Fibroblast of gingiva (primary cell): ENCODE measurements around the gene CDH12.
"Not testable (repeated sequence)": the region's sequence is repeated elsewhere in the genome, so short reads cannot be mapped to it uniquely, and the experiment has no call there.

Source experiments
- DNase-seq: peaks from one replicate; pipeline ENCODE4 v3.0.0-alpha.2; 2011; ENCODE audit warnings: low read depth

CDH12 gene

DNA sequence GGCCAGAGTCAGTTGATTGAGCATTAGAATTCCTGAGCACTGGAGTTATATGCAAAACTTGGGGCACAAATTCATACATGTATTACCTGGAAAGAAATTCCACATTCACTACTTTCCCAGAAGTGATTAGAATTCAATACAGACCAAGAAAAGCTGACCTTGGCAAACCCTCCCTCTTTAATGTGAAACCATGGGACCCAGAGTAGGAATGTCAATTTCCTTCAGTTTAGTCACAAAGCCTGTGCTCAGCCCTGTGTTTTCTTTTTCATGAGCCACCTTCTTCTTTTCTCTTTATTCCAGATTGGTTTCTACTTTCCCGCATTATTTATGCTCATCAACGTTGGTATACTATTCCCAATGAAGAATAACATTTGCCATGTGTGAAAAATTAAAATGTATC is 420.2 kb downstream of the CDH12 start:
- DNase-seq, result no peak

DNA sequence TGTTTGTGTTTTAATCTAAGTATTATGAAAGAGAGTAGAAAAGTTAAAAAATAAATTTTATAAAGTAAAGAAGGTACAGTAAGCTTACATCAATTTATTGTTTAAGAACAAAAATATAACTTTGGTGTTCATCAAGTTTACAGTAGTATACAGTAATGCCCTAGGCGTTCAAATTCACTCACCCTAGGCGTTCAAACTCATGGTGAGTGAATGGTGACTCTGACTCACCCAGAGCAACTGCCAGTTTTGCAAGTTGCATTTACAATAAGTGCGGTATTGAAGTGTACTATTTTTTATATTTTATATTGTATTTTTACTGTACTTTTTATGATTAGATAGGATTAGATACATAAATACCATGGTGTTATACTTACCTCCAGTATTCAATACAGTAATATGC is 421.3 kb downstream of the CDH12 start:
- DNase-seq, result no peak

DNA sequence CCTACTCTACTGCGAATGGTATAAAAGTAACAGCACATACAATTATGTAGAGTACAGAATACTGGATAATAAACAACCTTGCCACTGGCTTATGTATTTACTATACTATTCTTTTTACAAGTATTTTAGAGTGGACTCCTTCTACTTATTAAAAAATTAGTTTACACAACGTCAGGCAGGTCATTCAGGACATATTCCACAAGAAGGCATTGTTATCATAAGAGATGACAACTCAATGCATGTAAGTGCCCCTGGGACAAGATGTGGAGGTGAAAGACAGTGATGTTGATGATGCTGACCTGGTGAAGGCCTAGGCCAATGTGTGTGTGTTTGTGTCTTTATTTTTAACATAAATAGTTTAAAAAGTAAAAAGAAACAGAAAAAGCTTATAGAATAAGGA is 421.7 kb downstream of the CDH12 start:
- no peak for DNase-seq

DNA sequence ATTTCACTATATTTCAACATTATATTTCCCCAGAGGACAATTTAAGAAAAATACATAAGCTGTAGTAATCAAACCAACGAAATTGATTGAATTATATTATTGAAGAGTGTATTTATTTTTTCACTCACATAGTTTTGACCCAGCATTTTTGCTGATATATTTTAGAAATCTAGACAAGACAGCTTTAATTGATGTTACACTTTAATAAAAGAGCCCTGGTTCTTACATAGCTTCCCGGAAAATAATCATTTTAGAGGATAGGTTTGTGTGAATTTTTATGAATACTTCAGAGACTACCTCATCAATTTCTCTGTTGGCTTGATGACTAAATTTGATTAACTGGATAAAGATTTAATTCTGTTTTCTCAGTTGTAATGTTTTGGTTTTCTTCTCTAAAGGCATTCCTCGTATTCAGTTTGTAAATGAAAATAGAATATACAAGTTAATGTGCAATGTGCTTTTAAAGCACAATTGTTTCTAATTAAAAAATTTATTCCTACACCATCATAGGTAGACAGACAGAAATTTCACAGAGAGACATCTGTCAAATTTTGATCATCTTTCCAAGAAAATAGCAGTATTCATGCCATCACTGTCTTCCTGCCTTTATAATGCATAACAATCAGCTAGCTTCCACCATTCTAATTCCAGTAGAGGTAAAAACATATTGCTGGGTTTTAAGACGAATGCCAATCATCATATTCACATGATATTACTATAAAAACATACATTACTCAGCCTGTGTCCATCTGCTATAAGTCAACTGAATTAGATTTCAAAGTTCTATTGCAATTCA is 441.4 kb downstream of the CDH12 start:
- no peak for DNase-seq

DNA sequence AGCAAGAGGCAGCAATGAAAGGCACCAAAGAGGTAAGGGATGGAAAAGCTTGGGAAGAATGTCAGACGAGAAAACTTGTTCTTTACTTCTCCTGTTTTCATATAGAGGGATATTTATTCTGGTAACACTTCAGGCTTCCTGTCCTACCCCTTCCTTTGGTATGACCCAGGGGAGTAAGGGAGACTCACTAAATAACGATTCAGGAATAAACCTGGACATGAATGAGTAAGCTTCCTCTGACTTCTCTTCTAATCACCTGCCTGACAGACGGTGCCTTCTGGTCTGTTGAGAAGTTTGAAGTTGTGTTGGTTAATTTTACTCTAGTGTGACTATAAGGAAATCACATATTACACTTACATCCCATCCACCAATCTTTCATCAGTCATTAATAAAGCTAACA is 461.2 kb downstream of the CDH12 start:
- DNase-seq, result no peak

DNA sequence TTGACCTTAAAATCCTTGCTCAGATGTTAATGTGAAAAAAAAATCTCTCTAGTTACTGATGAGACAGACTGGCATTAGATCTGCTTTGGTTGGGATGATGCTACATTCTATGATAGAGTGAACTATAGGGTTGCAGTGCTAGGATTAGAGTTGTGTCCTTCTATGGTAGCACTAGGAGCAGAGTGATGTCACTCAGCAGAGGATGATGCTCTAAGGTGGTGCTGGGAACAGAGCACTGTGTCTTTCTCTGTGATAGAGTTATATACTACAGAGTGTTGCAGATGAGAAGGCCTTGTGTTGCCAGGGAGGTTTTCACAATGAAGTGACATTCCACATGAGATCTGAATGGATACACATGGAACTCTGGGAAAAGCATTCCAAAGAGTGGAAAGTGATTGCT is 462.3 kb downstream of the CDH12 start:
- no peak for DNase-seq

DNA sequence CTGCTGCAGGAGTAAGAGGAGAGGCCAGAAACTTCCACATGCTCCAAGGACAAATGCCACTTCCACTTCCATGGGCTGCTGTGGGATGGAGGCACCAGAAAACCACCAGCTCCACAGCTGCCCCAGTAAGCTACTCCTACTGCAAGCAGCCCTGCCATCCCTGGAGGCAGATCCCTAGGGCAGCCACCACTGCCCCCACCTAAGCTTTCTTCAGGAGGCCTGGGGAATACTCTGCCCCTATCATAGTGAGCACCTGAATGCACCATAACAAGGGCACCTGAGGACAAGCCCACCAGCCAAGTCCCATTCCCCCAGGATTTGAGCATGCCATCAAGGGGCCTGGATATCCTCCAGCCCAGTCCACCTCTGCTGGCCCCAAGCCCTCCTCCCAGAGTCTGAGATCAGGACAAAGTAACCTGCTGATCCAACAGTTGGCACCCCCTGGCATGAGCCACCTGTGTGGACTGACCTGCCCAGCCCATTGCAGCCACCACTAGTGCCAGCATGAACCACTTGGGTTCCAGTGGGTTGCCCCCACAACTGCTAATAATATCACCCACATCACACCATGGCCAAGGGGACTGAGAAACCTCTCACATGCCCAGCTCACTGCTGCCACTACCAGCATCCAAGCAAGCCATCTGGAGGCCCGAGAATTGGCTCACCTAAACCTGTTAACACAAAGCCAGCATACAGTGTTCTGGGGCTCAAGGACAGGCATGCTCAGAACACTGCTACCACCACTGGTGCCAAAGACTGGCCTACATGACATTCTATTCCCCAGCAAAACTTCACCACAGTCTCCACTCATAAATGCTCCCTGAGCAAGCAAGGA is 480.1 kb downstream of the CDH12 start:
- DNase-seq, result no peak

DNA sequence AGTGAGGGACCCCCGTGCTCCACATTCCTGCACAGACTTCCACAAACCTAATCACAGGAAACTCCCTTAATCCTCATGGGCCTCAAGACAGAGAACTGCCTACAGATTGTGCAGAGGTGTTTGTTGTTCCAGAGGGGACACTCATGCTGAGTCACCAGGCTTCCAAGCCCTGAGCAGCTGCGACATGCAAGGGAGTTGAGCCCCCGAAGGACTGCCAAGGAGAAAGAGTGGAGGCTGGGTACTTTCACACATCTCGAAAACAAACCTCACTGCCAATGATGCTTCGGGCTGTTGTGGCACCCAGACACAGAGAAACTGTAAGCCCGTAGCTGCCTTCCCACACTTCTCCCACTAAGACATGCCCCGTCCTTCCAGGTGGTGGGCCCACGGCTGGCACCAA is 480.8 kb downstream of the CDH12 start:
- peak; percentile 7 for DNase-seq

DNA sequence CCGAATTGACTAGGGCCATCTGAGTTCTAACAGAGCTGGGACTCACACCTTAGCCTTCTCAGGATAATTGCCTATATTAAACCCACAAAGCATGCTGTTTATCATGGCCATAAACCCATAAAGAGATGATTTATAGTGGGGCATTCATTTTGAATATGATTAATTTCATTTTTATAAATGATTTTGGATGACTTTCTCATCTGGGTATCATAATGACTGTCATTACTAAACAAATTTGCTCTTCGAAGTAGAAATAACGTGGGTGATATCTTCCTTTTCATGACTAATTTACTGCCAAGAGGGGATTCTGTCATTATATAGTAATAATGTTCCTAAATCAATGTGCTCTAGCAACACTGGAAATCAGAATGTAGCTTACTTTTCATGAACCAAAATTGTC is 498.2 kb downstream of the CDH12 start:
- no peak for DNase-seq

DNA sequence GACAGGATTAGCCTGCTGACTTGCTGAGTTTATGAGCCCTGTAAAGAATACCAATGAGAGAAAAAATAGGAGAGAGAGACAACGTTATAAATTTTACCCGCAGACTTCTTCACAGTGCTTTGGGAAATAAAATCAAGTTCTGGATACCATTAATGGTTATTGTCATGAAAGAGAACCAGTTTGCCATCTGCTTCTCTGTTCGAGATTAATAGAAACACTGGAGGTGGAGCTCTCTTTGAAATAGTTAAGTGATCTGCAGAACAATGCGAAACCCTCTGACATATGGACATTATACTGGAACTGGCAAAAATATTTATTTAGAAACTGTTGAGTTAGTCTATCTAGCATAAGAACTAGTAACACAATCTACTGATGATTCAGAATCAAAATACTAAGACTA is 500.7 kb downstream of the CDH12 start:
- DNase-seq, result no peak

DNA sequence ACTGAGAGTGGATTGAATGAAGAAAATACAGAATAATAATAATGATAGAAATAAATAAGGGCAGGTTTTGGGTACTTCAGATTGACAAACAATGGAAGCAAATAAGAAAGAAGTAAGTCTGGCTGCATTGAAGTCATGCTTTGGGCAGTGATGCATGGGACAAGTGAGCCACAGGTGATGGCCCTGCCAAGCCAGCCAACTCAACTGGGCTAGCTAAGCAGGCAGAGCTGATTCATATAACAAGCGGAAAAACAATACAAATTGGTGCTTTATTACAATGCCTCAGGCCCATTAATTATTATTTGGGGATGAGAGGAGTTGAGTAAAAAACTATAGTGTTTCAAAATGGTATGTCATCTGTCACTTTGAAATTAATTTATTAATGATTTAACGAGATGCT is 502.0 kb downstream of the CDH12 start:
- DNase-seq, result no peak

DNA sequence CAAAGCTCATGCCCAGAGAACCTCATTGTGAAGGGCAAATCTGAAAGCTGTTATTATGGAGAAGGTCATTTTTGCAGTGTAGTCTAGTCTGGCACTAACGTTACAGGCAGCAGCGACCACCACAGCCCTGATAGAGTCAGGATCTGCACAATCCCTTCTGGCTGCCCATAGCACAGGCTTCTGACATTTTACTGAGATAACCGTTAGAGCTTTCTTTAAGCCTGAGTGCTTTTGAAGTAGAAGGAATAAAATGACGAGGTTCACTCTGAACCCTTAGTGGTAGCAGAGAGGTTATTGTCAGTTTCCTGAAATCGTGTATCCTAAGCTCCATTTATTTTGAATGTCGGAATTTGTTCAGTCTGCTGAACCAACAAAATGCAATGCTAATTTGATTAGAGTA is 505.1 kb downstream of the CDH12 start:
- no peak for DNase-seq

DNA sequence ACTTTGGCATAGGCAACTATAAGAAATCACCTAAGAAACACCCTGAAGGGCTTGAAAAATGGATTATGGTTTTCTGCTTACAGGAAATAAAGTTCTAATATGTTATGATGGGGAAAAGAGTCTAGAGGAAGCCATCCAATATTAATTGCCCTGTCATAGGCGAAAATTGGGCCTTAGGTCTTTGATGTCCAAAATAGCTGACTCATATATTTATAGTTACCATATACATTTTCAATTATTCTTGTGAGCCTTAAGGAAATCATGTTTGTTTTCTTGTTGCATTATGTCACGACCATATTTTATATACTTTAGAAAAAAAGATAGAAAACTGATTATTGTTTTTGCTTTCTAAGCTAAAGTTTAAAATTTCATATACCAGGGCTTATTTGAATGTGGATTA is 509.1 kb downstream of the CDH12 start:
- DNase-seq, result no peak

DNA sequence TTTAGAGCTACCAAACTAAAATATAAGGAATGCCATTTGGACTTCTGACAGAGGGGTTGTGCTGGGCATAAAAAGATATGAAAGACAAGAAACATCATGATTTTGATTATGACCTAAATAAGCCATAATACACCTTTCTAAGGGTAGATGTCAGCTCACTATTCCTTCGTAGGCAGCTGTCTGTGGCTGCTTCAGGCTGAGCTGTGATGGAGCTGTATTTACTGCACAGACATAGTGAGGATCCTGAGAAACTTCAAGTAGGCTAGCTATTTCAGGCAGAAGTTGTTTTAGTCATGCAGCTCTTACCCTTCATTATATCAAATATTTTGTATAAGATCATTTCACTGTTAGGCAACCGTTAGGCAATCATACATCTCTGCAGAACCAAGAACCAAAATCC is 511.7 kb downstream of the CDH12 start:
- no peak for DNase-seq

DNA sequence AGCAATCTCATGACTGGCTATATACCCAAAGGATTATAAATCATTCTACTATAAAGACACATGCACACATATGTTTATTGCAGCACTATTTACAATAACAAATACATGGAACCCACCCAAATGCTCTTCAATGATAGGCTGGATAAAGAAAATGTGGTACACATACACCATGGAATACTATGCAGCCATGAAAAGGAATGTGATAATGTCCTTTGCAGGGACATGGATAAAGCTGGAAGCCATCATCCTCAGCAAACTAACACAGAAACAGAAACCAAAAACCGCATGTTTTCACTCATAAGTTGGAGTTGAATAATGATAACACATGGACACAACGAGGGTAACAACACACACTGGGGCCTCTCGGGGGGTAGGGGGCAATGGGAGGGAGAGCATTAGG is 520.2 kb downstream of the CDH12 start:
- DNase-seq, result not testable (repeated sequence)

DNA sequence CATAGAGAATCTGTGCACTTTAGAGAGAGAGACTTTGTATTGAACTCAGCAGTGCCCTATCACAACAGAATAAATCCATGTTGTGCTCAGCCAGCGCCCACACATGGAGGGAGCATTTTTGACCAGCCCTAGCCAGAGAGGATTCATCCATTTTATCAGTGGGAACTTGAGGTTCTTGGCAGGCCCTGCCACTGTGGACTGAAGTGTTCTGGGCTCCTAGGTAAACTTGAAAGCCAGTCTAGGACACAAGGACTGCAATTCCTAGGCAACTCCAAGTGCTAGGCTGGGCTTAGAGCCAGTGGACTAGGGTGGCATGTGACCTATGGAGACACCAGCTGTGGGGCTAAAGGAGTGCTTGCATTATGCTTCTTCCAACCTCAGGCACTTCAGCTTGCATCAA is 523.5 kb downstream of the CDH12 start:
- DNase-seq, result no peak

DNA sequence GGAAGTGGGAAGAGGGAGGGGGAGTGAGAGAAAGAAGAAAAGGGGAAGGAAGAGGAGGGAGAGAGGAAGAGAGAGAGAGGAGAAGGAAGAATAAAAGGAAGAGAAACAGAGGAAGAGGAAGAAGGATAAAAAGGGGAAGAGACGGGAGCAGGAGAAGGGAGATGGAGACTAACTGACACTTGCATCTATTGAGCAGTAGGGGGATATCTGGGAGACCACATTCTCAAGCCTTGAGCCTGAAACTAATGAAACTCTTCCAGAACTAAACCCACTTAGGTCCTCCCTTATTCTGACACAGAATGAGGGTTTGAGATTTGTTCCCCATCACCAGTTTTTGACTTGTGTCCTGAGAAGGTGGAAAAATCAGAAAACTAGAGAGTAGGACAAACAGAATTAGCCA is 533.3 kb downstream of the CDH12 start:
- no peak for DNase-seq

DNA sequence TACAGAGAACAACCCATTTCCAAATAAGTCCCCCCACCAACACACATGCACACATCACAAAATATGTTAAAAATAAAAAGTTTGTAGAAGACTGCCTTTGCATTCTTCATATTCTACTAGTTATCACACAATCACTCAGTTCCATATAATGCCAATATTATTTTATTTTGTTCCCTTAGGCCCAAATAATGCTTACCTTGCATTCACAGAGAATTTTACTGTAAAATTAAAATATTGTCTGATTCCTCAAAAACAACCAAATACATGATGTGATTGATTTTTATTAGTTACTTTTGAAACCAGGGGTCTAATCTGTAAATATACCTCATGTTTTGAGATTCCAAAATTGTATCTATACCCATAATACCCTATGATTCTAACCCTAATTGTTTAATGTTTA is 536.9 kb downstream of the CDH12 start:
- no peak for DNase-seq

DNA sequence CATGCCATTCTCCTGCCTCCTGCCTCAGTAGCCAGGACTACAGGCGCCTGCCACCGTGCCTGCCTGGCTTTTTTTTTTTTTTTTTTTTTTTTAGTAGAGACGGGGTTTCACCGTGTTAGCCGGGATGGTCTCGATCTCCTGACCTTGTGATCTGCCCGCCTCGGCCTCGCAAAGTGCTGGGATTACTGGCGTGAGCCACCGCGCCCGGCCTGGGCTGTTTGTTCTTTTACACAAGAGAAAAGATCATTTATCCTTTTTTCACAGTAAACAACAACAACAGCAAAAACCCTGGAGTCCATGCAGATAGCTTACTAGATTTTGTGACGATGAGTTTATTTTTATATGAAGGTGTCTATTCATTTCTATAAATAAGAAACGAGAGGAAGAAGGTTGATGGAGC is 538.1 kb downstream of the CDH12 start:
- not testable (repeated sequence) for DNase-seq

DNA sequence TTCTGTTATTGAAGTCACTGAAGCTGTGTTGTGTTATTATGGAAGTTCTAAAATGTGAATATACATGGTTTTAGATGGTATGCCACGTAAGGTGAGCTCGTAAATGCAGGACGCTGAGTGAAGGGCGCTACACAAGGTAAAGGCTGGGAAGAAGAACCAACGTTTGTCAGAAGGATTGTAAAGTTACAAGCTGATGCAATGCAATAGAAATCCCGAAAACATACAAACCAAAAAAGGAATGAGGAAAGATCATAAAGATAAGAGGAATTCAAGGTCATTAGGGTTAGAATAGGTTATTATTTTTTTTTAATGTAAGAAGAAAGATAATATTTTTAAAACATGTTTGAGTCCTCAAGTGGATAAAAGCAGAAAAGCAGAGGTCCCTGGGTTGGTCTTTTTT is 538.6 kb downstream of the CDH12 start:
- no peak for DNase-seq

DNA sequence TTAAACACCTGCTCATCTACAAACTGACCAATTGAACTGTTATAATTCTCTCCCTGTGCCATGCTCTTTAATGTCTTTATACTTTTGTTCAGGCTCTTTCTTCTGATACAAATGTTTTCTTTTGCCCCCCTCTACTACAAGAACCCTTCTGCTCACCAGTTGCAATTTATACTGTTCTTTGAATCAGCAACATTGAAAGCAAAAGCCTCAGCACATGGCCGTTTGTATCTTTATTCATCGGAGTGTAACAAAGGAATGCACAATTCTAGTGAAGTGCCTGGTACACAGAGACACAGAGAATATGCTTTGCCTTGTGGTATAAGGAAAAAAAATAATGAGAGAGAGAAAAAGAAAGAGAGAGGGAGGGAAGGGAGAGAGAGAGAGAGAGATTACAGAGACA is 547.1 kb downstream of the CDH12 start:
- DNase-seq, result no peak

DNA sequence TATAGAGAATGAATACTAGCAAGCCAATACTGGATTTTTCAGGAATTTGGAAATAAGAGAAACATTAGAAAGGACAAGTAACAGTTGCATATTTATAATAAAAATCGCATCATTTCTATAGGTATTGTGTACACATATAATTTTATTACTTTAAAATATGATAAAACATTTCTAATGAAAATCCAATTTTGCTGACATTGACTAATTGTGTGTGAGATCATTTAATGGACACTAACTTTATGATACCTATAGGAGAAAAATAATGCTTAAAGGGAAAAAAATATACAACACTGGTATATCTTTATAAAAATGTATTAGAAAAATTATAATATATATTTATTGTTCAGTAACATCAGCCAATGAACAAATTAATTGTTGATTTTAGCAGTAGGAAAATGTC is 557.3 kb downstream of the CDH12 start:
- no peak for DNase-seq

DNA sequence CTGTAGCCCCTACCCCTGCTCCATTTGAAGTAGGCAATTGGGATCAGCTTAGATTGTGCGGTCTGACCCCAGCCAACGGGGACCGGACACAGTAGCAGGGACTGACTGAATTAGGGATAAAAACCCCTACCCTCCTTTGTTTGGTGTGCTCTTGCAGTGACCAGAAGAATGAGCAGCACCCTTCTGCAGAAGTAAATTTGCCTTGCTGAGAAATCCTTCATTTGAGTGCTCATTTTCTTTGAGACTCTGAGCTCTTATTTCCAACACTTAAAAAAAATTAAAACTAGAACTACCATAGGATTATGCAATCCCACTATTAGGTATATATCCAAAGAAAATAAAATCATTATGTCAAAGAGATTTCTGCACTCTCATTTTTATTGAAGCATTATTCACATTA is 560.0 kb downstream of the CDH12 start:
- DNase-seq, result no peak

DNA sequence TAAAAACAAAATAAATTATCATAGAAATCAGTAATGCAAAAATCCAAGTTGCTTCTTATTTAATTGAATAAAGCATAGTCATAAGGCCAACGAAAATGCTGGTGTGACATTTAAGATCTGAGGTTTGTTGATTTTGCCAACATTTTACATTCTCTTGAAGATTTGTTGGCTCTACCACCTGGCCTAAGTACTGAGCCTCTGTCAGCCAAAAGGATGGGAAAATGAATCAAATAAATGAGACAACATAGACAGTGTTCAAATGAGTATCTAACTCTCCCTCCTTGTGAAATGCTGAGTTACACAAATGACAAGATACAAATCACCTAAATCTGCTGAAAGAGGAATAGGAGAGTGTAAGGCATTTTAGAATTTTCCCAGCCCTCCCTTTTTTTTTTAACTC is 575.0 kb downstream of the CDH12 start:
- DNase-seq, result no peak
